Activated CD8-positive, alpha-beta T cell treated with anti-CD3 and anti-CD28 coated beads for 36 hours (primary cell): Measurements from ENCODE around the gene CTAG1A. TPM values are rescaled to one million over a fixed set of nuclear protein-coding genes. Genes with fewer than 3 reads are reported as not detected.

ENCODE experiments used
- ATAC-seq: fragments of 200-7000 bp; cut with Tn5 transposase; one replicate; pipeline ENCODE4 v1.10.0; 2021; ENCODE audit warnings: mild to moderate bottlenecking, moderate library complexity
- CTCF ChIA-PET: fragments of 350-600 bp; sonication (Branson Sonifier 250); formaldehyde crosslinking; loops from one replicate; lab custom pipeline; 2021; ENCODE audit warnings: antibody characterized with exemption; lab: Charles Lee
- POLR2A ChIA-PET: fragments of 350-600 bp; sonication (Branson Sonifier 250); formaldehyde crosslinking; loops from one replicate; lab custom pipeline; 2021; ENCODE audit warnings: antibody characterized with exemption; lab: Charles Lee
- DNase-seq: peaks from one replicate; pipeline ENCODE4 v3.0.0-alpha.2; 2020
- H3K27ac Mint-ChIP-seq: one replicate; pipeline ENCODE4 v1.8.0; 2021; ENCODE audit warnings: mild to moderate bottlenecking, mixed read lengths
- H3K27me3 Mint-ChIP-seq: one replicate; pipeline ENCODE4 v1.8.0; 2021; ENCODE audit warnings: mixed read lengths
- H3K36me3 Mint-ChIP-seq: one replicate; pipeline ENCODE4 v1.8.0; 2021; ENCODE audit warnings: low read depth, mixed read lengths
- H3K4me1 Mint-ChIP-seq: one replicate; pipeline ENCODE4 v1.8.0; 2021; ENCODE audit warnings: low read depth, mixed read lengths
- H3K4me3 Mint-ChIP-seq: one replicate; pipeline ENCODE4 v1.8.0; 2021; ENCODE audit warnings: mild to moderate bottlenecking, moderate library complexity, mixed read lengths
- H3K9me3 Mint-ChIP-seq: one replicate; pipeline ENCODE4 v1.8.0; 2021; ENCODE audit warnings: mixed read lengths
- intact Hi-C: fragments of 100-400 bp; cut with micrococcal nuclease; formaldehyde crosslinking; loops from one replicate; pipeline ENCODE4 v1.10.0; 2022
- total RNA-seq, 2 experiments: library from RNA; stranded (reverse); gene quantifications; one replicate each; pipeline ENCODE4 v1.2.3, GENCODE V29; 2021
- TF ChIP-seq, protein P1 (sequence below): fragments of 200-600 bp; IDR thresholded peaks from one replicate; pipeline ENCODE4 v1.8.0; 2022; ENCODE audit warnings: antibody characterized with exemption, mild to moderate bottlenecking

Gene CTAG1A
- total RNA-seq, 2 experiments from 2014 or later: not detected

DNA sequence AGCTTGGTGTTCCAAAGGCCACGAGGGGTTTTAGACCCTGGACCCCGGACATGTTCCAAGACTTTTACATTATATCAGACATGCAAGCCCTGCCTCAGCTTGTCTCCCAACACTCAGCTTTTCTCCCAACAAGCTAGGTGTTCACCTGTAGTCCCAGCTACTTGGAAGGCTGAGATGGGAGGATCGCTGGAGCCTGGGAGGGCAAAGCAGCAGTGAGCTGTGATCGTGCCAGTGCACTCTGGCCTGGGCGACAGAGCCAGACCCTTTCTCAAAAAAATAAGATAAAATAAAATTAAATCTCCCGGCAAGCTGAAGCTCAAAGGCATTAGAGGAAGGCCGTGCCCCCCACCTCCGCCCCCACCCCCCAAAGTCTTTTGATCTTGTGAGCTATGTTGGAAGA lies 13.7 kb downstream of the CTAG1A start:
- Mint-ChIP-seq H3K27ac (no peak overlapping the region), H3K36me3 (no peaks in the 10 kb centered on the region), H3K4me3 (no peak overlapping the region), H3K9me3 (no peaks in the 10 kb centered on the region), H3K4me1 (peaks cover 11% of the 10 kb centered on the region), H3K27me3 (no peaks in the 10 kb centered on the region)
- intact Hi-C loops: no loop called here
- DNase-seq (no peak), ATAC-seq (no peak)
- ChIA-PET POLR2A (no interaction called here), CTCF (no interaction called here)
- TF ChIP-seq, protein P1, sequence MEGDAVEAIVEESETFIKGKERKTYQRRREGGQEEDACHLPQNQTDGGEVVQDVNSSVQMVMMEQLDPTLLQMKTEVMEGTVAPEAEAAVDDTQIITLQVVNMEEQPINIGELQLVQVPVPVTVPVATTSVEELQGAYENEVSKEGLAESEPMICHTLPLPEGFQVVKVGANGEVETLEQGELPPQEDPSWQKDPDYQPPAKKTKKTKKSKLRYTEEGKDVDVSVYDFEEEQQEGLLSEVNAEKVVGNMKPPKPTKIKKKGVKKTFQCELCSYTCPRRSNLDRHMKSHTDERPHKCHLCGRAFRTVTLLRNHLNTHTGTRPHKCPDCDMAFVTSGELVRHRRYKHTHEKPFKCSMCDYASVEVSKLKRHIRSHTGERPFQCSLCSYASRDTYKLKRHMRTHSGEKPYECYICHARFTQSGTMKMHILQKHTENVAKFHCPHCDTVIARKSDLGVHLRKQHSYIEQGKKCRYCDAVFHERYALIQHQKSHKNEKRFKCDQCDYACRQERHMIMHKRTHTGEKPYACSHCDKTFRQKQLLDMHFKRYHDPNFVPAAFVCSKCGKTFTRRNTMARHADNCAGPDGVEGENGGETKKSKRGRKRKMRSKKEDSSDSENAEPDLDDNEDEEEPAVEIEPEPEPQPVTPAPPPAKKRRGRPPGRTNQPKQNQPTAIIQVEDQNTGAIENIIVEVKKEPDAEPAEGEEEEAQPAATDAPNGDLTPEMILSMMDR: no peak

DNA sequence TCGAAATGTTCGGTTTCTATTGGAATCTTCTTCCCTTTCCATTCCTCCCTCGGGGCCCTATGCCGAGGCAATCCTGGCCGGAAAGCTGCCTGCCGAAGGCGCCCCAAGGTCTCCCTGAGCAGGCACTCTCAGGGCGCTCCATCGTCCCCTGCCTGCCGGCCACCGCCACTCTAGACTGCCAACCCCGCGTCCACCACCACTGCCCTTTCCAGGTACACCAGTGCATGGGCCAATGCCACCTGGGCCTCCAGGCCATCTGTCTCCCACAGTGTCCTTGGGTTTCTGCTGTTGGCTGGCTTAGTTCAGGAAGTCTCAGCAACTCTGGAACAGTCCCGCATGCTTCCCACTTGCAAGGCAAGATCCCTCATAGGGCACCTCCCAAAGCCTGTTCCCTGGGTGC lies 14.6 kb downstream of the CTAG1A start:
- no peak overlapping the region for H3K4me3 Mint-ChIP-seq
- H3K4me1 Mint-ChIP-seq: peaks cover 11% of the 10 kb centered on the region
- no peak overlapping the region for H3K27ac Mint-ChIP-seq
- TF ChIP-seq, protein P1: no peak
- H3K9me3 Mint-ChIP-seq: no peaks in the 10 kb centered on the region
- POLR2A ChIA-PET: no interaction called here
- H3K27me3 Mint-ChIP-seq: no peaks in the 10 kb centered on the region
- CTCF ChIA-PET: interaction anchor here (1.2 kb wide), 1 partner anchor 13 kb away, joined by 3 read pairs; no protein-coding TSS in a partner anchor
- DNase-seq: no peak
- H3K36me3 Mint-ChIP-seq: no peaks in the 10 kb centered on the region
- ATAC-seq: no peak
- intact Hi-C loops: no loop called here

DNA sequence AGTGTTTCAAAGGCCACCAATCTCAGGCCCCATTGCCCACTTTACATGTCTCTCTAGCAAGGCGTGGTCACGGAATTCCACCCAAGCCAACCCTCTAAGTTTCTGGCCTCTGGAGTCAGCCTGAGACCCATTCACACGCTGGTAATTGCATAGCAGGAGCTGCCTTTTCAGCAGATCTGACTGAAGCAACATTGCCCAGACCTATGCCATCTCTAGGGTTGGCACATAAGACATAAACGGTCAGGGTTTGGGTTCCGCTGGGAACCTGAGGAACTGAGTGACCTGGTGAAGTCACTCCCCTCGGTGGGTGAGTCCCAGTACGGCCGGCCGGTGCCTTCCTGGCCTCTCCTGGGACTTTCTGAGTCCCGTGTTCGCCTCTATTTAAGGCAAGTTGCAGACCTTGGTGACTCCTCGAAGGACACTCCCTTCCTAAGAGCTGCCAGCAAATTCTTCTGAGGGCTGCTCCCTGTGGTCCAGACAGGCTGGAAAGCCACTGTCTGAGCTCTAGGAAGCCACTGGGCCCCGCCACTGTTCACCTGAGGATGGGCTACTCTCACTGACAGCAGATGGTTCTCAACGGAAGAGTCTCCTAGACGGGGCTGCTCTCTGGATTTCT lies 15.9 kb downstream of the CTAG1A start:
- CTCF ChIA-PET: interaction anchor here (1.2 kb wide), 1 partner anchor 11 kb away, joined by 3 read pairs; no protein-coding TSS in a partner anchor
- no peak for ATAC-seq
- H3K36me3 Mint-ChIP-seq: no peaks in the 10 kb centered on the region
- no peak overlapping the region for H3K27ac Mint-ChIP-seq
- H3K9me3 Mint-ChIP-seq: no peaks in the 10 kb centered on the region
- TF ChIP-seq, protein P1: no peak
- H3K4me1 Mint-ChIP-seq: peaks cover 11% of the 10 kb centered on the region
- intact Hi-C loops: no loop called here
- POLR2A ChIA-PET: no interaction called here
- no peak overlapping the region for H3K4me3 Mint-ChIP-seq
- no peaks in the 10 kb centered on the region for H3K27me3 Mint-ChIP-seq
- no peak for DNase-seq

DNA sequence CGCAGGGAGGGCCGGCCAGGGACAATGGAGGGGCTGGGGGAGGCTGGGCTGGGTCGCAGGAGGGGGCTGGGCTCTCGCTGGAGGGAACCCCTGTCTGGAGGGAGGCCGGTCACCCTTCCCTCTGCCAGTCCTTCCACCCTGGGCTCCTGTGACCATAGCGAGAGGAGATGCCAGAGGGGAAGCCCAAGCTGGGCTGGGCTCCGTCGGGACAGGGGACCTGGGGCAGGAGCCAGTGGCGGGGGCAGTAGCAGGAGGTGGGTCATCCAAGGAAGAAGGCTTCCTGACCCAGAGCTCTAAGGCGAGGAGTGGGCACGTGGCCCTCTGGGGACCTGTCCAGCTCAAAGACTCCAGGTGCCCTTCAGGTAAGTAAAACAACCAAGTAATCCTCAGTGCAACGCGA lies 17.3 kb downstream of the CTAG1A start:
- Mint-ChIP-seq H3K27ac (no peak overlapping the region), H3K27me3 (no peaks in the 10 kb centered on the region), H3K9me3 (no peaks in the 10 kb centered on the region), H3K4me1 (peaks cover 16% of the 10 kb centered on the region), H3K4me3 (no peak overlapping the region), H3K36me3 (no peaks in the 10 kb centered on the region)
- ChIA-PET CTCF (no interaction called here), POLR2A (no interaction called here)
- intact Hi-C loops: no loop called here
- no peak for DNase-seq
- TF ChIP-seq, protein P1: no peak
- no peak for ATAC-seq

DNA sequence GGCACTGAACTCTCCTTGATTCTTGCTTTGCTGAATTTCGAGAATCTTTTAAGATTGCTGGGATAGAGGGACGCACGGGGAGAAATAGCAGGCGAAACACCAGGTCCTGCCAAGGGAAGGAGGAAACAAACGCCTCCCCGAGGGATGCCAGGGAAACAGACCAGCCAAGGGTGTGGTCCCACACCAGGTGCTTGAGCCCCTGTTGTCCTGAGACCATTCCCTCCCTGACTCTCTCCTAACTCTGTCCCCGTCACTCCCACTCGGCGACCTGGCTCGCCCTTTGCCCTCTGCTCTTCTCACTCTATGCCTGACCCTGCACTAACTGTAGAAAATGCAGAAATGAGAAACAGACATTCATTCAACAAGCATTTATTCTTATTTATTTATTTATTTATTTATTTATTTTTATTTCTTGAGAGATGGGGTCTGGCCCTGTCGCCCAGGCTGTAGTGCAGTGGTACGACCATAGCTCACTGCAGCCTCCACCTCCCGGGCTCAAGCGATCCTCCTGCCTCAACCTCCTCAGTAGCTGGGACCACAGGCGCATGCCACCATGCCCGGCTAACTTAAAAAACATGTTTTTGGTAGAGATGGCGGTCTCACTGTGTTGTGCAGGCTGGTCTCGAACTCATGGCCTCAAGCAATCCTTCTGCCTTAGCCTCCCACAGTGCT lies 18.0 kb downstream of the CTAG1A start:
- TF ChIP-seq, protein P1: no peak

More for the DNA sequence above, 18.0 kb downstream of the CTAG1A start:
- intact Hi-C loops: no loop called here
- Mint-ChIP-seq H3K27ac (no peak overlapping the region), H3K4me3 (no peak overlapping the region), H3K4me1 (peaks cover 16% of the 10 kb centered on the region), H3K9me3 (no peaks in the 10 kb centered on the region), H3K27me3 (no peaks in the 10 kb centered on the region), H3K36me3 (no peaks in the 10 kb centered on the region)
- no peak for ATAC-seq
- POLR2A ChIA-PET: no interaction called here
- no peak for DNase-seq
- CTCF ChIA-PET: no interaction called here
